ENCODE measurements around the gene SLCO2A1. TPM values are rescaled to one million over a fixed set of nuclear protein-coding genes. Genes with fewer than 3 reads are reported as not detected.

SLCO2A1 gene
- total and polyA plus RNA-seq, 2 experiments from 2014 or later = 0.31 to 1.0 TPM

GRCh38 chr3:133992381-133992780 lies 37.3 kb downstream of the SLCO2A1 start:
- H2AFZ ChIP-seq = no peak overlapping the region
- H3K79me2 ChIP-seq (replicated peaks; ENCODE audit: insufficient read depth) = no peaks in the 10 kb centered on the region
- H3K4me2 ChIP-seq = no peak overlapping the region
- Mint-ChIP-seq H3K4me1 (peaks cover 29% of the 10 kb centered on the region), H3K4me3 (no peak overlapping the region), H3K36me3 (ENCODE audit: low read depth) (no peaks in the 10 kb centered on the region; the same call in 2 of the 3 replicates), H3K27me3 (ENCODE audit: insufficient read depth, low read depth, poor library complexity) (peaks cover 13% of the 10 kb centered on the region), H3K9me3 (peaks cover 3% of the 10 kb centered on the region; the same call in 1 of the 3 replicates), H3K27ac (no peak overlapping the region)
- H3K27ac ChIP-seq (ENCODE audit: low read depth) = no peak overlapping the region
- DNase-seq (ENCODE audit: low spot score) (no peak), ATAC-seq (no peak)
- H3K9me2 ChIP-seq (ENCODE audit: insufficient read depth) = 0 out of 2 replicates have a peak, but pooled peaks cover 5% of the 10 kb centered on the region
- no peaks in the 10 kb centered on the region for H4K20me1 ChIP-seq (replicated peaks; ENCODE audit: insufficient read depth)
- H3K4me3 ChIP-seq = no peak overlapping the region
- TF ChIP-seq NANOG (IDR thresholded peaks at IDR 0.05; ENCODE audit: borderline replicate concordance) (no peak), CTCF (conservative IDR thresholded peaks at IDR 0.05; ENCODE audit: low read depth in 2 of 2) (no peak), STAT1 (IDR thresholded peaks at IDR 0.05; ENCODE audit: unreplicated experiment) (no peak), EZH2phosphoT487 (IDR thresholded peaks at IDR 0.05; ENCODE audit: unreplicated experiment) (no peak), ZNF114 (CRISPR knock-in tag; IDR thresholded peaks at IDR 0.05) (no peak), ZNF331 (CRISPR knock-in tag; IDR thresholded peaks at IDR 0.05; ENCODE audit: low read depth) (no peak), ZNF462 (CRISPR knock-in tag; IDR thresholded peaks at IDR 0.05) (no peak), CREB1 (CRISPR knock-in tag; IDR thresholded peaks at IDR 0.05; ENCODE audit: low read depth) (no peak), EZH2 (IDR thresholded peaks at IDR 0.05; ENCODE audit: low read depth, unreplicated experiment) (no peak), POLR2AphosphoS5 (IDR thresholded peaks at IDR 0.05; ENCODE audit: low read depth) (no peak), JUNB (IDR thresholded peaks at IDR 0.05; ENCODE audit: unreplicated experiment) (no peak)
- TF ChIP-seq, protein P1, sequence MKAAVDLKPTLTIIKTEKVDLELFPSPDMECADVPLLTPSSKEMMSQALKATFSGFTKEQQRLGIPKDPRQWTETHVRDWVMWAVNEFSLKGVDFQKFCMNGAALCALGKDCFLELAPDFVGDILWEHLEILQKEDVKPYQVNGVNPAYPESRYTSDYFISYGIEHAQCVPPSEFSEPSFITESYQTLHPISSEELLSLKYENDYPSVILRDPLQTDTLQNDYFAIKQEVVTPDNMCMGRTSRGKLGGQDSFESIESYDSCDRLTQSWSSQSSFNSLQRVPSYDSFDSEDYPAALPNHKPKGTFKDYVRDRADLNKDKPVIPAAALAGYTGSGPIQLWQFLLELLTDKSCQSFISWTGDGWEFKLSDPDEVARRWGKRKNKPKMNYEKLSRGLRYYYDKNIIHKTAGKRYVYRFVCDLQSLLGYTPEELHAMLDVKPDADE (IDR thresholded peaks at IDR 0.05) = no peak
- TF ChIP-seq, protein P2, sequence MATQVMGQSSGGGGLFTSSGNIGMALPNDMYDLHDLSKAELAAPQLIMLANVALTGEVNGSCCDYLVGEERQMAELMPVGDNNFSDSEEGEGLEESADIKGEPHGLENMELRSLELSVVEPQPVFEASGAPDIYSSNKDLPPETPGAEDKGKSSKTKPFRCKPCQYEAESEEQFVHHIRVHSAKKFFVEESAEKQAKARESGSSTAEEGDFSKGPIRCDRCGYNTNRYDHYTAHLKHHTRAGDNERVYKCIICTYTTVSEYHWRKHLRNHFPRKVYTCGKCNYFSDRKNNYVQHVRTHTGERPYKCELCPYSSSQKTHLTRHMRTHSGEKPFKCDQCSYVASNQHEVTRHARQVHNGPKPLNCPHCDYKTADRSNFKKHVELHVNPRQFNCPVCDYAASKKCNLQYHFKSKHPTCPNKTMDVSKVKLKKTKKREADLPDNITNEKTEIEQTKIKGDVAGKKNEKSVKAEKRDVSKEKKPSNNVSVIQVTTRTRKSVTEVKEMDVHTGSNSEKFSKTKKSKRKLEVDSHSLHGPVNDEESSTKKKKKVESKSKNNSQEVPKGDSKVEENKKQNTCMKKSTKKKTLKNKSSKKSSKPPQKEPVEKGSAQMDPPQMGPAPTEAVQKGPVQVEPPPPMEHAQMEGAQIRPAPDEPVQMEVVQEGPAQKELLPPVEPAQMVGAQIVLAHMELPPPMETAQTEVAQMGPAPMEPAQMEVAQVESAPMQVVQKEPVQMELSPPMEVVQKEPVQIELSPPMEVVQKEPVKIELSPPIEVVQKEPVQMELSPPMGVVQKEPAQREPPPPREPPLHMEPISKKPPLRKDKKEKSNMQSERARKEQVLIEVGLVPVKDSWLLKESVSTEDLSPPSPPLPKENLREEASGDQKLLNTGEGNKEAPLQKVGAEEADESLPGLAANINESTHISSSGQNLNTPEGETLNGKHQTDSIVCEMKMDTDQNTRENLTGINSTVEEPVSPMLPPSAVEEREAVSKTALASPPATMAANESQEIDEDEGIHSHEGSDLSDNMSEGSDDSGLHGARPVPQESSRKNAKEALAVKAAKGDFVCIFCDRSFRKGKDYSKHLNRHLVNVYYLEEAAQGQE (IDR thresholded peaks at IDR 0.05; ENCODE audit: unreplicated experiment) = no peak
- H3K4me1 ChIP-seq (ENCODE audit: insufficient read depth) = peaks cover 26% of the 10 kb centered on the region
- H3F3A ChIP-seq (replicated peaks; ENCODE audit: low read depth) = no peaks in the 10 kb centered on the region
- no peaks in the 10 kb centered on the region for H3K27me3 ChIP-seq (ENCODE audit: insufficient read depth)
- H3K36me3 ChIP-seq (ENCODE audit: insufficient read depth) = no peaks in the 10 kb centered on the region

Data from GM23338 (cell line).